Mammary epithelial cell (primary cell): Measurements from ENCODE around the gene DCTN3.

Source experiments
- CTCF ChIP-seq, 2 donors: IDR thresholded peaks in 1 of 2; conservative IDR thresholded peaks in 1 of 2; 2 replicates each; pipeline ENCODE4 v1.5.1; 2011 to 2012; ENCODE audit warnings: inconsistent platforms in 2 of 2, low read length in 2 of 2, mild to moderate bottlenecking in 2 of 2, control low read depth in 1 of 2, low read depth in 1 of 2; ENCODE audit not compliant: insufficient read depth in 1 of 2; ENCODE audit errors: extremely low read depth in 1 of 2
- EZH2 ChIP-seq: IDR thresholded peaks from 2 replicates; pipeline ENCODE4 v1.6.1; 2012; ENCODE audit warnings: low read length, inconsistent platforms, borderline replicate concordance

GRCh38 chr9:34580358-34580757 lies 39.9 kb downstream of the DCTN3 start:
- no peak for TF ChIP-seq CTCF (conservative IDR thresholded peaks at IDR 0.05 in 1 of 2, IDR thresholded peaks at IDR 0.05 in 1 of 2; ENCODE audit: extremely low read depth in 1 of 2, insufficient read depth in 1 of 2, low read depth in 1 of 2, low read length in 2 of 2)
- no peak for TF ChIP-seq EZH2
